ENCODE measurements around the gene NPTX1.

GRCh38 chr17:80418589-80418988, 57.8 kb downstream of the NPTX1 start:
- TF ChIP-seq, protein P1, sequence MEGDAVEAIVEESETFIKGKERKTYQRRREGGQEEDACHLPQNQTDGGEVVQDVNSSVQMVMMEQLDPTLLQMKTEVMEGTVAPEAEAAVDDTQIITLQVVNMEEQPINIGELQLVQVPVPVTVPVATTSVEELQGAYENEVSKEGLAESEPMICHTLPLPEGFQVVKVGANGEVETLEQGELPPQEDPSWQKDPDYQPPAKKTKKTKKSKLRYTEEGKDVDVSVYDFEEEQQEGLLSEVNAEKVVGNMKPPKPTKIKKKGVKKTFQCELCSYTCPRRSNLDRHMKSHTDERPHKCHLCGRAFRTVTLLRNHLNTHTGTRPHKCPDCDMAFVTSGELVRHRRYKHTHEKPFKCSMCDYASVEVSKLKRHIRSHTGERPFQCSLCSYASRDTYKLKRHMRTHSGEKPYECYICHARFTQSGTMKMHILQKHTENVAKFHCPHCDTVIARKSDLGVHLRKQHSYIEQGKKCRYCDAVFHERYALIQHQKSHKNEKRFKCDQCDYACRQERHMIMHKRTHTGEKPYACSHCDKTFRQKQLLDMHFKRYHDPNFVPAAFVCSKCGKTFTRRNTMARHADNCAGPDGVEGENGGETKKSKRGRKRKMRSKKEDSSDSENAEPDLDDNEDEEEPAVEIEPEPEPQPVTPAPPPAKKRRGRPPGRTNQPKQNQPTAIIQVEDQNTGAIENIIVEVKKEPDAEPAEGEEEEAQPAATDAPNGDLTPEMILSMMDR (conservative IDR thresholded peaks at IDR 0.05; ENCODE audit: low read depth in 2 of 2): no peak
- TF ChIP-seq POLR2AphosphoS5 (IDR thresholded peaks at IDR 0.05; ENCODE audit: low read depth) (no peak), EZH2phosphoT487 (IDR thresholded peaks at IDR 0.05; ENCODE audit: unreplicated experiment) (no peak), EZH2 (IDR thresholded peaks at IDR 0.05; ENCODE audit: low read depth, unreplicated experiment) (no peak), JUNB (IDR thresholded peaks at IDR 0.05; ENCODE audit: unreplicated experiment) (no peak)
